ENCODE measurements around the gene RNF135. TPM values are rescaled to one million over a fixed set of nuclear protein-coding genes. Genes with fewer than 3 reads are reported as not detected.

Gene RNF135
- total RNA-seq, 4 donors from 2014 or later = 13.4 to 20.7 (median 16.8) TPM

- intact Hi-C loops (cut with DNase I; ENCODE audit: low total_unique reads) = no loop called here
- Histone ChIP-seq H3K27ac (peak overlapping the region in 1 of 2 donors; percentile 51), H3K36me3 (no peaks in the 10 kb centered on the region), H3K4me3 (no peak overlapping the region), H3K27me3 (no peaks in the 10 kb centered on the region), H3K4me1 (no peaks in the 10 kb centered on the region), H3K9me3 (no peaks in the 10 kb centered on the region)
- TF ChIP-seq CTCF (IDR thresholded peaks at IDR 0.05) = no peak
- no peak for TF ChIP-seq POLR2A (IDR thresholded peaks at IDR 0.05)
- DNase-seq = no peak
These were observed 16.6 kb upstream of the RNF135 start for GRCh38 chr17:30954046-30954830.

- peak overlapping the region; percentile 39 for H3K27ac ChIP-seq
- no peak overlapping the region for H3K4me3 ChIP-seq
- H3K4me1 ChIP-seq = no peaks in the 10 kb centered on the region
- H3K36me3 ChIP-seq = no peaks in the 10 kb centered on the region
- DNase-seq = no peak
- no peaks in the 10 kb centered on the region for H3K27me3 ChIP-seq
- intact Hi-C loops (cut with DNase I; ENCODE audit: low total_unique reads) = no loop called here
- no peaks in the 10 kb centered on the region for H3K9me3 ChIP-seq
- TF ChIP-seq POLR2A (IDR thresholded peaks at IDR 0.05) = no peak
- TF ChIP-seq CTCF (IDR thresholded peaks at IDR 0.05) = no peak
These were observed 14.0 kb upstream of the RNF135 start for GRCh38 chr17:30956764-30957374.

- no peaks in the 10 kb centered on the region for H3K9me3 ChIP-seq
- no peak overlapping the region for H3K4me3 ChIP-seq
- intact Hi-C loops (cut with DNase I; ENCODE audit: low total_unique reads) = no loop called here
- no peak overlapping the region for H3K27ac ChIP-seq
- DNase-seq = no peak
- no peaks in the 10 kb centered on the region for H3K4me1 ChIP-seq
- no peaks in the 10 kb centered on the region for H3K27me3 ChIP-seq
- TF ChIP-seq CTCF (IDR thresholded peaks at IDR 0.05) (no peak), POLR2A (IDR thresholded peaks at IDR 0.05) (no peak)
- H3K36me3 ChIP-seq = no peaks in the 10 kb centered on the region
These were observed 13.1 kb upstream of the RNF135 start for GRCh38 chr17:30957741-30958140.

- Histone ChIP-seq H3K27me3 (no peaks in the 10 kb centered on the region), H3K9me3 (no peaks in the 10 kb centered on the region), H3K4me1 (no peaks in the 10 kb centered on the region), H3K27ac (no peak overlapping the region), H3K4me3 (no peak overlapping the region), H3K36me3 (no peaks in the 10 kb centered on the region)
- DNase-seq = no peak
- intact Hi-C loops (cut with DNase I; ENCODE audit: low total_unique reads) = no loop called here
- TF ChIP-seq POLR2A (IDR thresholded peaks at IDR 0.05) (no peak), CTCF (IDR thresholded peaks at IDR 0.05) (no peak)
These were observed 12.7 kb upstream of the RNF135 start for GRCh38 chr17:30958187-30958586.
